HUDEP-2 (cell line): ENCODE data around the gene ADGRA3.
A peak's percentile ranks its signal among the peaks of the same experiment; 100 is the strongest.

Experiments
- DNase-seq, 76 experiments: peaks; one replicate each; lab custom pipeline; 2025; ENCODE audit not compliant: unreplicated experiment in 76 of 76; lab: John Stamatoyannopoulos, UW

Gene ADGRA3

DNA sequence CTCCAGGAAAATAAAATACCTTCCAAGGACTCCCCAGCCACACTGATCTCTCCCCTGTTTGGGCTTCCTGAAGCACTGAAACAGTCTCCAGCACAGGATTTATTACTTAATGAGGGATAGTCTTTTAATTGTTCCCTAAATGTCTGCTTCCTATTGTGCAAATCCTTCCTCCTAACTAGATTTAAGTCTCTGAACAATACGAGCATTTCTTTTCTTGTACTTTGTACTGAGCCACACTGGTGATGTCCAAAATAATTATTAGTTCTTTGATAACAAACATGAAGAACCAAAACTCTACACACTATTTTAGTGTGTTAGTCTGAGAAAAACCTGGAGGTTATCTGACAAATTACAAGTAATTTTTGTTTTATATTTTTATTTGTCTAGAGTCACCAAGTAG, 5.1 kb downstream of the ADGRA3 start:
- DNase-seq, result no peak

DNA sequence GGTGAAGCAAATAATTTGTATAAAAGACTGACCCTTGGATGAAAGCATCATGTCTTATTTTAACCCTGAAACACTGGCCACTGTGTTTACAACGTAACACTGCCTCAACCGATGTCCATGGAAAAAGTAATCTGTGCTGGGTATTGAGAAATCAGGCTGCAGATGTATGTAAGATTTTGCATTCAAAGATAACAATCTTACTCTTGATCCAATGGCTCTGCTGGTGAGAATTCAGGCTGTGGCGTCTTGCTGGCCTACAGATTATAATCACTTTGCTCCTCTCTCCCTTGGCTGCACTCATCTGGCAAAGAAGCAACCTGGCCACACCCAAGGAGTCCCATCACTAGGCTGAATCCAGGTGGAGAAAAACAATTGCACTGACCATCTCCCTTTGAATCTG, 7.5 kb downstream of the ADGRA3 start:
- DNase-seq, result no peak

DNA sequence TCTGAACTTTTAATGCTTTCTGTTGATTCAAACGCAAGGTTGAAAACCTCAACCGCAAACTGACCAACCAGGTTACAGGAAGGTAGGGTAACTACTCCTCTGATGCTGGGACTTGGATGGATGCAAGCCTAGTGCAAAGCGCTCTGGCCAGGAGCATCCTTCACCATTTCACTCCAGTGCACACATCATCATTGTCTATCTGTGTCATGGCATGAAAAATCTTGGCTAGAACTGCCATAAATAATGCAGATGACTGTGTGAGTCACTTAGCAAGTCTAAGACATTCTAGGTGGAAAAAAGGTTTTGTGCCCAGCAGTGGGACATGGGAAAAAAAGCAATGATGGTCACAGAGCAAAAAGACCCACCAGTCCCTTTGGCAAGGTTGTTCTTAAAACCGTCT, 10.9 kb downstream of the ADGRA3 start:
- DNase-seq, result no peak

DNA sequence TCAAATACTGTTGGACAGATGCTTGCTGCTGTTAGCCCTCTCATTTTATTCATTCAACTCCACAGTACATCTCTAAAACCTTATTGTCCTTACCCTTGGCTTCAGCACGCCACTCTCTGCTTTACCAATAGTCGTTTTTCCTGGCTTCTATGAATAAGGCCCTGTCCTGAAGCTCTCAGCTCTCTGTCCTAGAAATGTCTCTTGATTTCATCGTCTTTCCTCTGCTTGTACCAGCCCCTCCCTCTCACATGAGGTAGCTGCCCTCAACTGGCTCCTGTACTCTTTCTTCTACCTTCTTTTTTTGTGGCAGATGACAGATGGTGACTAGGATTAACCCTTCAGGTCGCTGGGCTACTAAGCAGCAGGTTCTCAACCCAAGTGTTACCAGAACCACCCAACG, 11.4 kb downstream of the ADGRA3 start:
- no peak for DNase-seq

DNA sequence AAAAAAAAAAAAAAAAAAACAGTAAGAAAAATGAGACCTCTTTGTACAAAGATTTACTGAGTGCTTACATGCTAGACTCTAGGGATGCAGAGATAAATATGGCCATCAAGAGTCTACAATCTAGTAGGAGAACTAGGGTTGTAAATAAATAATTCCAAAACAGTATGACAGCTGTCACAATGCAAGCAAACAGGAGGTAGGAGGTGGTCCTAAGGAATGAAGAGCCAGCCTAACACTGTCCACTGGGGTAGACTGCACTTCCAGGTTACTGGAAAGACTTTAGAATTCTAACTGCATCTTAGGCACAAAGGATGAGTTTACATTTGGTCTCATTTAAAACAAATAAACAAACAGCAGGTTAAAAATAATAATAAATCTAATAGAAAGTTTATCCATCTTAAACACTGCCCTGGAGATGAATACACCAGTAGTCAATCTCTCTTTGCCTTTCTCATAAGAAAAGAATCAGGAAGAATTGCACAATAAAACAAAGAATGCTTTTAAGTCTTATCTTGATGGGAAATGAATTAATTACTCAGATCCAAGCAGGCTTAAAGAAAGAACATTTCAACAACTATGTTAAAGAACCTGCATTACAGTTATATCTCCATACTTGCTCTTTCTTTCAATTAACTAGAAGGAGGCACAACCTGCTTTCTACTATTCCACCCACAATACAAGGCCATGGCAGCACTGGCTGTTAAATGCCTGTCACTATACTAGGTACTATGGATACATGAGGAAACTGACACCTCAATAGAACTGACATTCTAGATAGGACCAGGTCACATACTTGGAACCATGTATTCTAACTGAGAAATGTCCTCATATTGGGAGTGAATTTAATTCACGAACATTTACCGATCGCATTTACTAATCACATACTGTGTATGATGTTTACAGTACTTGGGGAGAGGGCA, 12.7 kb downstream of the ADGRA3 start:
- no peak for DNase-seq

DNA sequence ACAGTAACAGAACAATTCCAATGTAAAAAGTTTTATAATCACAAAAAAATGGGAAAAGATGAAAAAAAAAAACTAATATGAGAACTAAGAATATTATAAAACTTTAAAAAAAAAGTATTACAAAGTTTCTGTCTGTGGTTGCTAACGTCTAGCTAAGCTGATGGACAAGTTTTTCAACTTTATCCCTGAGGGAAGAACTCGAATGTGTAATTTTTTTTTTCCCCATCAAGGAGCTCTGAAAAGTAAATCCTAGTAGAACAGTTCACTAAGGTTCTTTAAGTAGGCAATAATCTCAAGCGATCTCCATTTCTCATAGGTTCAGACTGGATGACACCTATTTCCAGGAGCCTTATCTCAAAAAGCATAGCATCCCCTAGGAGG, 14.2 kb downstream of the ADGRA3 start:
- no peak for DNase-seq

DNA sequence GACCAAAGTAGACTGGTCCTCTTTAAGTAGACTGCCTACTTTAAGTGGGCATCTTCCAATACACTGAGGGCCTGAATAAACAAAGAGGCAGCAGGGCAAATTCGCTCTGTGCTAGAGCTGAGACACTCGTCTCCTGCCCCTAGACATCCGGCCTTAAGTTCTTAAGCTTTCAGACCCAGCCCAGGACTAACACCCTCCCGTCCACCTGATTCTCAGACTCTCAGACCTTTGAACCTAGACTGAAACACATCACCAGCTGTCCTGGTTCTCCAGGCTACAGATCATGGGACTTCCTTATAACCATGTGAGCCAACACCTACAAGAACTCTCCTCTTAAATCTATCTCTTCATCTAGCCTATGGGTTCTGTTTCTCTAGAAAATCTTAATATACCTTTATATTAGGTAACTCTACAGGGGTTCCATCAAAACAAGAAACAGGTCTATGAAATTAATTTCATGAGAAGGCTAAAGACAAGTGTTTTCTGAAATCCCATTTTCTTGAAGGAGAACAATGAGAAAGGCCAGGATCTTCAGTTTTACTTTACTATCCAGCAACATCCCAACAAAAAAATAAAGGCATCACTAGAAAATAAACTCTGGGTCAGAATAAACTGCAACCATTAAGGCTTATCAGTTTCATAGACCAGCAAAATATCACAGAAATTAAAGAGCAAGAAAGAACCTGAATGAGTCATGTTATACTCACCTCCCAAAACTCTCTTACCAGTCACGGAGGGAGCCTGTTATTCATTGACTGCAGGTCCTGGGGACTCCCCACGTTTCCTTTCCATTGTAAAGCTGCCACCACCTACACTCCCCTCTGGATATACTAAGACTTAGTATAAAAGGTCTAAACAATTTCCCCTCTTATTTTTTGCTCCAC, 14.8 kb downstream of the ADGRA3 start:
- DNase-seq, result no peak

DNA sequence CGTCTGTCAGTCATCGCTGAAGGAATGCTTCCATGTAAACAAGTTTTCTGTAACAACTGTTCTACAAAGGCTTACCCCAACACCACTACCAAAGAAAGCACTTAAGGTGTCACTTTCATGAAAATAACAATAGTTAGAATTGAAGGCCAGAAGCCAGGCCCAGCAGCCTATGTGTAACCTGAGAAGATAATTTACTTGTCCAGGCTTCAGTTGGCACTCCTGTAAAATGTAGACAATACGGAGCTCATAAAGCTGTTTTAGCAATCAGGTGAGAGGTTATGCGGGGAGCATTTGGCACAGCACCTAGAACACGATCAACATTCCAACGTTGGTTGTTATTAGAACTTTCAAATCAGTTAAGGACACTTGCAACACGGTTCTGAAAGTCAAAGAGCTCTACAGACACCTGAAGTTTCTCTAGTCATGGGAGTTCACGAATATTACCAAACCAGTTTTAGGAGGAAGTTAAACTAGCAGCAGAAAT, 15.7 kb downstream of the ADGRA3 start:
- DNase-seq, result no peak

DNA sequence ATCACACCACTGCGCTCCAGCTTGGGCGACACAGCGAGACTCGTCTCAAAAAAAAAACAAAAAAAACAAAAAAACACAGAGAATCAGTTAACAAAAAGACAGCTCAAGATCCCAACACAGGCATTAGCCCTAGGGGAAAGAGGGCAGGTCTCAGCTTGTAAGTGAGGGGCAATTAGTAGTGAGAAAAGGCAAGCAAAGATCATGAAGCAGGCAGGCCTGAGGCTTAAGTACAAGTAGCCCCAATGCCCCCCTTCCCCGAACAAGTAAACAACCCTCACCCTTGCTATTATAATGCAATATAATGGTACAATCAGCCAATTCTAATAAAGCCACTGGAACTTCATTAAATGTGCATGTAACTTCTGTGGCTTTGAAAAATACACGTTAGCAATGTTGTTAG, 17.0 kb downstream of the ADGRA3 start:
- DNase-seq, result no peak

DNA sequence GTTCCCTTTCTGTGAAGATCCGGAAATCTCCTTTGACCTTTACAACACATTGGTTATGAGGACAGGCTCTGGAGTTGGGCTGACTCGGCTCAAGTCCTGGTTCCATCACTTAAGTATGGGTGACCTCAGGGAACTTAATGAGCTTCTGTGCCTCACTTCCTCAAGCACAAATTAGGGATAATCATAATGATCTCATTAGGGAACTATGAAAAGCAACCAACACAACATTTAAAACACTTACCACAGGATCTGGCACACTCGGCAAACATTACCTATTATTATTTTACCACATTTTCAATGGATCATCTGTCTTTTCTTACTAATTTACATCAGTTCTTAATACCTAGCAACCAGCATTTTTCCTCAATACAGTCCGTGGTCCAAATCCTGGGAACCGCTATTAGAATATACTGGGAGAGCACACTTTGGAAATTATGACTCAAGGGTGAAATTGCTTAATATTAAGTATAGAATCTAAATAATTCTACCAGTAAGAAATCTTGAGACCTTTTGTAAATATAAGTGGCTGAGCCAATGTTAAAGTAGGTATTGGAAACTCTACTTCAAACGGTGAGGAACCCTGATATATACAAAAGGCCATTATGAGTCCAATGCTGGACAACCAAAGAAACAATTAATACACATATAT, 19.6 kb downstream of the ADGRA3 start:
- DNase-seq, result no peak

DNA sequence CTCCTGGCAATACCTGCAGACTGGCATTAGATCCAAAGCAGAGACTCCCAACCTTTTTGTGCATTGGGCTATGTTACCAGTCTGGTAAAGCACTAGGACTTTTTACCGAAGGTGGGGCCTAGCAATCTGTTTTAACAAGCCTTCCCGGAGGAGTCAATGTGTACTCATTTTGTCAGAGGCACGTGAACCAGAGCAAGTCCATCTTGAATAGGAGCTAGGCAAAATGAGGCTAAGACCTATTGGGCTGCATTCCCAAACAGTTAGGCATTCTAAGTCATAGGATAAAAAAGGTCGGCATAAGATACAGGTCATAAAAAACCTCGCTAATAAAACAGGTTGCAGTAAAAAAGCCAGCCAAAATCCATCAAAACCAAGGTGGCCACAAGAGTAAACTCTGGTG, 22.3 kb downstream of the ADGRA3 start:
- no peak for DNase-seq

DNA sequence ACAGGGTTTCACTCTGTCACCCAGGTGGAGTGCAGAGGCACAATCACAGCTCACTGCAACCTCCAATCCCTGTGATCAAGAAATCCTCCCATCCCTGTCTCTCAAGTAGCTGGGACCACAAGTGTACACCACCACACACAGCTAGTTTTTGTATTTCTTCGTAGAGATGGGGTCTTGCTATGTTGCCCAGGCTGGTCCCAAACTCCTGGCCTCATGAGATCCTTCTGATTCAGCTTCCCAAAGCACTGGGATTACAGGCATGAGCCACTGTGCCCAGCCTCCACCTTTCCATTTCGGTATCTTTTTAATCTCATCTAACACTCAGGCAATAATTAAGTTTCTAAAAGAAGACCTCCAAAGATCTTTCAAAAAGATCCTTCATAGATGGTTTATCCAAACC, 22.9 kb downstream of the ADGRA3 start:
- no peak for DNase-seq

DNA sequence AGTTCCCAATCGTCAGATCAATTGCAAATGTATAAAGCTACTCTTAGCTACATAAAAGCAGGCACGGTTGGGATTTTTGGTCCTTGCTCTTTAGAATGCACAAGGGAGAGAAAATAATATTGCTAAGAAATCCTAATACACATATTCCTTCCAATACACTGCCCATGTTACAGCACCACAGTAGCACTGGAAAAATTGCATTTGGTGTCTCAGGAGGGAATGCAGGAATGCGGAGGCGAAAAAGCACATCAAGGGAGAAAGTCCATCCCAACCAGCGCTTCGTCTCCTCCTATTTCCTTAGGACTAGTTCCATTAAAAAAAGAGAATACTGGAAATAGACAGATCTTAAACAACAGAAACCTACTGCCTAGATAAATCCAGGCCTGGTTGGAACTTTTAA, 23.9 kb downstream of the ADGRA3 start:
- no peak for DNase-seq

DNA sequence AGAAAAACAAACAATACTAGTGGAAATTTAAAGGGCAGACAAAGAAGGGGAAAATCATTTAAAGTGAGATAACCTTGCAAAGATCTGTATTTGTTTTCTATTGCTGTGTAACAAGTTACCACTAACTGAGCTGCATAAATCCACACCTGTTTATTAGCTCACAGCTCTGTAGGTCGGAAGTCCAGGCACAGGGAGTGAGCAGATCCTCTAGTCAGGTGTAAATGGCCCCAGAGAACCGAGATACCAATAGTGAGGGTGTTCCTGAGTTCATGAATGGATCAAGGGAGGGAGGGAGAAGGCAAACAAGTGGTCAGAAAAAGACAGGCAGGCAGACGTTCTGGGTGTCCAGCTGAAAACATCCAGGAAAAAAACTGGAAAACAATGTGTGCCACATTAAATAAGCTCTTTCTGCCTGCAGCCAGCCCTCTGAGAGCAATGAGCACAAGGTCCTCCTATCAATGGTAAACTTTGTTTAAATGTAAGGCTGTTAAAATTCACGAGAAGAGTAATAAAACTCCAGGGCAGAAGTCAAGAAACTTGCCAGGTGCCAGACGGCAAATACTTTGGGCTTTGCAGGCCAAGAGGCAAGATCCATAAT, 25.0 kb downstream of the ADGRA3 start:
- DNase-seq, result no peak

DNA sequence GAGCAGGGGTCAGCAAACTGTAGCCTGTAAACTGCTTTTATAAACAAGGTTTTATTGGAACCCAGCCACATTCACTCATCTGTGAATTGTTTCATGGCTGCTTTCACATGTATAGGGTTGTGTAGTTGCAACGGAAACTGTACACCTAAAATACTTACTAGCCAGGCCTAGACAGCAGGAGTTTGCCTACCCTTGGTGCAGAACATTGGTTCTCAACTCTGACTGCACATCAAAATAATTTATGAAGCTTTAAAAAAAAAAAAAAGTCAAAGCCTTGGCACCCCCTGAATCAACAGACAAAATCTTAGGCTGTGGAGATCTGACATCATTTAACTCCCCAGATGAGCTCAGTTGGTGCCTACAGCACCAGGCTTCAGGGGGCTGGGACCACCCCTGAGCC, 27.8 kb downstream of the ADGRA3 start:
- no peak for DNase-seq

DNA sequence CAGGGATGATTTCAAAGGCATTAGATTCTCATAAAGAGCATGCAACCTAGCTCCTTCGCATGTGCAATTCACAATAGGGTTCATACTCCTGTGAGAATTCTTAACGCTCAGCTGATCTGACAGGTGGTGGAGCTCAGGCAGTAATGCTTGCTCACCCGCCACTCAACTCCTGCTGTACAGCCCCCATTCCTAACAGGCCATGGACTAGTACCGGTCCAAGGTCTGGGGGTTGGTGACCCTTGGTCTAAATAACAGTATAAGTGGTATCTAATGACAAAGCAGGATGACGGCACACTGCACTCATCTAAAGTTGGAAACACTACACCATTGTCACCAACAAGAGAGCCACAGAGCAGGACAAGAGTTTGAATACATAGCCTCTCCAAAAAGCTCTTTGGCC, 28.5 kb downstream of the ADGRA3 start:
- no peak for DNase-seq

DNA sequence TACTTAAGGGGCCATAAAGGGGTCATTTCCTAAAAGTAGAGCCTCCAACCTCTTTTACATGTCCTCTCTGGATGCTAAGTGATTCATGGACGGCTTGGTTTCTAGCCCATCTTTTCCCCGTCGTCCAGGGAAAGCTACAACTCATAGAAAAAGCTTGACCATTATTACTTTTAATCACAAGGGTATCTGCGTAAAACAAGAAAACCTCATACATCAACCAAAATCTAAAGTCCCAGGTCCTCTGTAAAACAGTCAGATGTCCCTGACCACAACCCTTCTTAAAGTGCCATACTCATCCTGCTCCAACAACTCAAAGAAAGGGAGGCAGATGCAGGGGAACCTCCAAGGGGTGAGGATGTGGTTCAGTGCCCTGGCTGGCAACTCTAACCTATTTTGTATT, 29.6 kb downstream of the ADGRA3 start:
- DNase-seq, result no peak

DNA sequence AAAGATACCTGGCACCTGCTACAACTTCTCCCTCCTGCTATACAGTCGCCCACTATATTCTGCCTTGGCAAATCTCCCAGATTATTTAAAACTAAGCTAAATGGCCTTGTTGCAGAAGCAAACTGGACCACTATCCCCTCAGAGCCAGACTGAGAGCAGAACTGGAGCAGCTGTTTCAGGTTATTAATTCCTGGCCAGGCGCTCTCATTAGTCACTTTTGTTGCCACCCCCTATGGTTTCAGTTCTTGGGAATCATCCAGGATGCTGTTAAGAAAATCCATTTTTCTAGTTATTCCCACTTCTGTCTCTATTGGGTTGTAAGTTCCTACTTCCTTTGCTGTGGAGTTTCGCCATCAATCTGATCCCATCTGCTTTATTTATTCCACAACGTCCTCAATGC, 30.1 kb downstream of the ADGRA3 start:
- DNase-seq, result no peak

DNA sequence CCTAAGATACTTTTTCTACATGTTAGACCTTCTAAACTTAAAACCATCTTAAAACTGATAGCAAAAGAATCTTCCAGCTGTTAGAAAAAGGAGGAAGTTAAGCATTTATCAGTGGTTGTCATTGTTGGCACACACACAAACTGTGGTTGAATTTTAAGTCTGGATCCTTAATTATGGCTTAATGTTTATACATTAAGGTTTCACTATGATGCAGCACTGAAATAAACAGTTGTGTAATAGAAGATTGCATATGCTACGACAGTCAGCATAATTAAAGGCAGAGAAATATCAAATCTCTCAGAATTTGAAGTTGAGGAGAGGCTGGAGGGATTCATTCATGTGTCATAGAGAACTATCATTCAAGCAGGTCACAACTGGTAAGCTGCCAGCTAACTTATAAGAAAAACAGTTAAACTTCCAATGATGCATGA, 32.3 kb downstream of the ADGRA3 start:
- DNase-seq, result peak in 1 of 76 experiments; percentile 12

DNA sequence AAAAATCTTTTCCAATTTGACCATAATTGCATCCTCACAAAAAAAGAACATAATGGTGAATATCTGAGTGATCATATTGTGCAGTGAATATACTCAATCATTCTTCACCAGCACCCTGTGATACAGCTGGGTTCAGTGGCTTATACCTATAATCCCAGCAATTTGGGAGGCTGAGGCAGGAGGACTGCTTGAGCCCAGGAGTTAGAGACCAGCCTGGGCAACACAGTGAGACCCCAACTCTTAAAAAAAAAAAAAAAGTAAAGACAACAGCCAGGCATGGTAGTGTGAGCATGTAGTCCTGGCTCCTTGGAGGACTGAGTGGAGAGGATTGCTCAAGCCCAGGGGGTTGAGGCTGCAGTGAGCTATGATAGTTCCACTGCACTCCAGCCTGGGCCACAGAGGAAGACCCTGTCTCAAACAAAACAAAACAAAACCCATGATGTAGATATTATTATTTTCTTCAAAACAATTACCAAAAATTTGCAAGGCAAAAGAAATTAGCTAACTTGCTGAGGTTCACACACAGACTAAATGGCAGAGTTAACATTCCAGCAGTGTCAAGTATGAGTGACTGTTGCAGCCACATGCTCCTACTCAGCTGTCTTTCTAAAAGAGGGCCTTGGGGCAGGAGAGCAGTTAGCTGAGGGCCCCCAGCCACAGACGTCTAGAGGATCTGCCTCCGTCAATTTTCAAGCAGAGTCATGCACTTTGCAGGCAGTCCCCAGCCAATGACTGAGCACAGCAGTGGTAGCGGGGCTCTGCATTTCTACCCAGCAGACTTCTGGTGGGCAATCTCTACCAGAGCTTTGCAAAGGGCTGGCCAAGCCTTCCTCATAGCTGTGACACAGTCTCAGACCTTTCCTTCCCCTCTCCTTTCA, 33.4 kb downstream of the ADGRA3 start:
- DNase-seq, result no peak
